WTC11 (cell line): ENCODE measurements around the gene WFDC9. TPM values are rescaled to one million over a fixed set of nuclear protein-coding genes. Genes with fewer than 3 reads are reported as not detected.

Experiments
- ATAC-seq: fragments of 200-7000 bp; cut with Tn5 transposase; 2 replicates; pipeline ENCODE4 v1.10.0; 2021; ENCODE audit warnings: mild to moderate bottlenecking, moderate library complexity
- CTCF ChIA-PET: fragments of 300-600 bp; sonication (Branson Sonifier 250); formaldehyde crosslinking; loops from one replicate; lab custom pipeline; 2021; ENCODE audit warnings: antibody characterized with exemption; lab: Charles Lee
- POLR2A ChIA-PET: fragments of 350-600 bp; sonication (Branson Sonifier 250); formaldehyde crosslinking; loops from one replicate; lab custom pipeline; 2021; ENCODE audit warnings: antibody characterized with exemption; lab: Charles Lee
- DNase-seq: peaks from one replicate; pipeline ENCODE4 v3.0.0; 2021; ENCODE audit warnings: low spot score
- H3K27ac Mint-ChIP-seq: 2 replicates; pipeline ENCODE4 v1.8.0; 2021; ENCODE audit warnings: mixed read lengths
- H3K27me3 Mint-ChIP-seq: 2 replicates; pipeline ENCODE4 v1.8.0; 2021; ENCODE audit warnings: low read depth, mild to moderate bottlenecking, moderate library complexity, mixed read lengths
- H3K36me3 Mint-ChIP-seq: 2 replicates; pipeline ENCODE4 v1.8.0; 2021; ENCODE audit warnings: mixed read lengths
- H3K4me1 Mint-ChIP-seq: 2 replicates; pipeline ENCODE4 v1.8.0; 2022; ENCODE audit warnings: mixed read lengths
- H3K4me3 Mint-ChIP-seq: 2 replicates; pipeline ENCODE4 v1.8.0; 2021; ENCODE audit warnings: mild to moderate bottlenecking, moderate library complexity, mixed read lengths
- H3K9me3 Mint-ChIP-seq: 2 replicates; pipeline ENCODE4 v1.8.0; 2021; ENCODE audit warnings: mixed read lengths
- ATF6 ChIP-seq: sonication (generic); formaldehyde crosslinking; IDR thresholded peaks from 2 replicates; pipeline ENCODE4 v1.8.1; 2023; ENCODE audit warnings: mild to moderate bottlenecking, missing genetic modification reagents
- ELF4 ChIP-seq: sonication (generic); formaldehyde crosslinking; IDR thresholded peaks from 2 replicates; pipeline ENCODE4 v1.8.1; 2022; ENCODE audit warnings: low read depth, mild to moderate bottlenecking, moderate library complexity, missing genetic modification reagents
- FOXK1 ChIP-seq: sonication (generic); formaldehyde crosslinking; IDR thresholded peaks from 2 replicates; pipeline ENCODE4 v1.8.0; 2022; ENCODE audit warnings: mild to moderate bottlenecking, moderate library complexity, missing genetic modification reagents
- FOXP1 ChIP-seq: sonication (generic); formaldehyde crosslinking; IDR thresholded peaks from 2 replicates; pipeline ENCODE4 v1.8.0; 2022; ENCODE audit warnings: missing genetic modification reagents, mild to moderate bottlenecking, moderate library complexity, borderline replicate concordance
- HMGA2 ChIP-seq: fragments of 250-450 bp; sonication (Bioruptor Pico); IDR thresholded peaks from 2 replicates; pipeline ENCODE4 v1.4.0; 2021; ENCODE audit warnings: mild to moderate bottlenecking, moderate library complexity
- IRF2 ChIP-seq: sonication (generic); formaldehyde crosslinking; IDR thresholded peaks from 2 replicates; pipeline ENCODE4 v1.8.0; 2022; ENCODE audit warnings: low read depth, missing genetic modification reagents, borderline replicate concordance
- JUN ChIP-seq: sonication (generic); formaldehyde crosslinking; IDR thresholded peaks from 2 replicates; pipeline ENCODE4 v1.8.0; 2023; ENCODE audit warnings: mild to moderate bottlenecking, missing genetic modification reagents
- KAT7 ChIP-seq: sonication (generic); formaldehyde crosslinking; IDR thresholded peaks from 2 replicates; pipeline ENCODE4 v1.8.1; 2023; ENCODE audit warnings: missing genetic modification reagents, mild to moderate bottlenecking, borderline replicate concordance
- MYBL2 ChIP-seq: sonication (generic); formaldehyde crosslinking; IDR thresholded peaks from 2 replicates; pipeline ENCODE4 v1.8.1; 2023; ENCODE audit warnings: mild to moderate bottlenecking, moderate library complexity, missing genetic modification reagents
- NR1H2 ChIP-seq: sonication (generic); formaldehyde crosslinking; IDR thresholded peaks from 2 replicates; pipeline ENCODE4 v1.9.0; 2021; ENCODE audit warnings: mild to moderate bottlenecking, moderate library complexity, missing genetic modification reagents
- RORB ChIP-seq: fragments of 250-450 bp; sonication (Bioruptor Pico); IDR thresholded peaks from 2 replicates; pipeline ENCODE4 v1.9.0; 2021; ENCODE audit warnings: mild to moderate bottlenecking
- SMAD4 ChIP-seq: sonication (generic); formaldehyde crosslinking; IDR thresholded peaks from 2 replicates; pipeline ENCODE4 v1.8.0; 2022; ENCODE audit warnings: mild to moderate bottlenecking, missing genetic modification reagents
- TEAD1 ChIP-seq: sonication (generic); formaldehyde crosslinking; IDR thresholded peaks from 2 replicates; pipeline ENCODE4 v1.8.0; 2022; ENCODE audit warnings: mild to moderate bottlenecking, missing genetic modification reagents
- ZNF121 ChIP-seq: sonication (generic); formaldehyde crosslinking; IDR thresholded peaks from 2 replicates; pipeline ENCODE4 v1.8.0; 2023; ENCODE audit warnings: missing genetic modification reagents
- total RNA-seq: library from RNA; stranded (reverse); gene quantifications from 3 replicates; pipeline ENCODE4 v1.2.3, GENCODE V29; 2021
- TF ChIP-seq, protein P1 (sequence below): sonication (generic); formaldehyde crosslinking; IDR thresholded peaks from 2 replicates; pipeline ENCODE4 v1.8.0; 2022; ENCODE audit warnings: mild to moderate bottlenecking, missing genetic modification reagents
- TF ChIP-seq, protein P2 (sequence below): sonication (generic); formaldehyde crosslinking; IDR thresholded peaks from 2 replicates; pipeline ENCODE4 v1.8.0; 2023; ENCODE audit warnings: missing genetic modification reagents
- TF ChIP-seq, protein P3 (sequence below): fragments of 250-450 bp; sonication (Bioruptor Pico); IDR thresholded peaks from 2 replicates; pipeline ENCODE4 v1.8.0; 2021; ENCODE audit warnings: mild to moderate bottlenecking
- TF ChIP-seq, protein P4 (sequence below): fragments of 250-450 bp; sonication (Bioruptor Pico); conservative IDR thresholded peaks from 2 replicates; pipeline ENCODE4 v1.9.0; 2021; ENCODE audit warnings: mild to moderate bottlenecking

Gene WFDC9
- total RNA-seq, 1 experiment from 2014 or later, result not detected

- peaks cover 9% of the 10 kb centered on the region for H3K9me3 Mint-ChIP-seq
- ATAC-seq, result no peak
- H3K36me3 Mint-ChIP-seq, result peaks cover 7% of the 10 kb centered on the region
- H3K27ac Mint-ChIP-seq, result no peak overlapping the region
- H3K4me1 Mint-ChIP-seq, result no peaks in the 10 kb centered on the region
- no peak for DNase-seq
- ChIA-PET CTCF (no interaction called here), POLR2A (no interaction called here)
- no peak overlapping the region for H3K4me3 Mint-ChIP-seq
- TF ChIP-seq IRF2 (CRISPR knock-in tag), result no peak
- no peak for TF ChIP-seq HMGA2
- TF ChIP-seq KAT7 (CRISPR knock-in tag), result no peak
- TF ChIP-seq RORB (CRISPR knock-in tag), result no peak
- no peak for TF ChIP-seq ZNF121 (CRISPR knock-in tag)
- no peak for TF ChIP-seq JUN
- TF ChIP-seq FOXP1 (CRISPR knock-in tag), result no peak
- TF ChIP-seq NR1H2, result no peak
- H3K27me3 Mint-ChIP-seq, result no peaks in the 10 kb centered on the region; the same call in 1 of the 2 replicates
Measured at GRCh38 chr20:45621593-45621992, 9.5 kb downstream of the WFDC9 start.

DNA sequence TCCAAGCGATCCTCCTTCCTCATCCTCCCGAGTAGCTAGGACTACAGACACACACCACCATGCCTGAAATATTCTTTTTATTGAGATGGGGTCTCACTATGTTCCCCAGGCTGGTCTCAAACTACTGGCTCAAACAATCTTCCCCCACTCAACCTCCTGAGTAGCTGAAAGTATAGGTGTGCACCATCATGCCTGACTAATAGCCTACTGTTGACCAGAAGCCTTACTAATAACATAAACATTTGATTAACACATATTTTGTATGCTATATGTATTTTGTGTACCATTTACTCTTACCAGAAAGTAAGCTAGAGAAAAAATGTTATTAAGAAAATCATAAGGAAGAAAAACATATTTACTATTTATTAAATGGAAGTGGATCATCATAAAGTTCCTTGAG, 13.5 kb downstream of the WFDC9 start:
- DNase-seq (no peak), ATAC-seq (no peak)
- Mint-ChIP-seq H3K27me3 (no peaks in the 10 kb centered on the region; the same call in none of the 2 replicates), H3K36me3 (peaks cover 7% of the 10 kb centered on the region), H3K9me3 (peaks cover 14% of the 10 kb centered on the region), H3K4me1 (peaks cover 4% of the 10 kb centered on the region; the same call in 1 of the 2 replicates), H3K27ac (no peak overlapping the region), H3K4me3 (no peak overlapping the region)
- CTCF ChIA-PET, result interaction anchor here (1.0 kb wide), 1 partner anchor 12 kb away, joined by 6 read pairs; the partner anchor contains the start of gene WFDC10A
- POLR2A ChIA-PET, result no interaction called here
- TF ChIP-seq FOXK1 (CRISPR knock-in tag), result no peak
- TF ChIP-seq, protein P1, sequence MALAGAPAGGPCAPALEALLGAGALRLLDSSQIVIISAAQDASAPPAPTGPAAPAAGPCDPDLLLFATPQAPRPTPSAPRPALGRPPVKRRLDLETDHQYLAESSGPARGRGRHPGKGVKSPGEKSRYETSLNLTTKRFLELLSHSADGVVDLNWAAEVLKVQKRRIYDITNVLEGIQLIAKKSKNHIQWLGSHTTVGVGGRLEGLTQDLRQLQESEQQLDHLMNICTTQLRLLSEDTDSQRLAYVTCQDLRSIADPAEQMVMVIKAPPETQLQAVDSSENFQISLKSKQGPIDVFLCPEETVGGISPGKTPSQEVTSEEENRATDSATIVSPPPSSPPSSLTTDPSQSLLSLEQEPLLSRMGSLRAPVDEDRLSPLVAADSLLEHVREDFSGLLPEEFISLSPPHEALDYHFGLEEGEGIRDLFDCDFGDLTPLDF, result no peak
- TF ChIP-seq, protein P2, sequence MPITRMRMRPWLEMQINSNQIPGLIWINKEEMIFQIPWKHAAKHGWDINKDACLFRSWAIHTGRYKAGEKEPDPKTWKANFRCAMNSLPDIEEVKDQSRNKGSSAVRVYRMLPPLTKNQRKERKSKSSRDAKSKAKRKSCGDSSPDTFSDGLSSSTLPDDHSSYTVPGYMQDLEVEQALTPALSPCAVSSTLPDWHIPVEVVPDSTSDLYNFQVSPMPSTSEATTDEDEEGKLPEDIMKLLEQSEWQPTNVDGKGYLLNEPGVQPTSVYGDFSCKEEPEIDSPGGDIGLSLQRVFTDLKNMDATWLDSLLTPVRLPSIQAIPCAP (CRISPR knock-in tag), result no peak
- TF ChIP-seq TEAD1 (CRISPR knock-in tag), result no peak
- TF ChIP-seq, protein P3, sequence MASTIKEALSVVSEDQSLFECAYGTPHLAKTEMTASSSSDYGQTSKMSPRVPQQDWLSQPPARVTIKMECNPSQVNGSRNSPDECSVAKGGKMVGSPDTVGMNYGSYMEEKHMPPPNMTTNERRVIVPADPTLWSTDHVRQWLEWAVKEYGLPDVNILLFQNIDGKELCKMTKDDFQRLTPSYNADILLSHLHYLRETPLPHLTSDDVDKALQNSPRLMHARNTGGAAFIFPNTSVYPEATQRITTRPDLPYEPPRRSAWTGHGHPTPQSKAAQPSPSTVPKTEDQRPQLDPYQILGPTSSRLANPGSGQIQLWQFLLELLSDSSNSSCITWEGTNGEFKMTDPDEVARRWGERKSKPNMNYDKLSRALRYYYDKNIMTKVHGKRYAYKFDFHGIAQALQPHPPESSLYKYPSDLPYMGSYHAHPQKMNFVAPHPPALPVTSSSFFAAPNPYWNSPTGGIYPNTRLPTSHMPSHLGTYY (CRISPR knock-in tag), result no peak
- TF ChIP-seq, protein P4, sequence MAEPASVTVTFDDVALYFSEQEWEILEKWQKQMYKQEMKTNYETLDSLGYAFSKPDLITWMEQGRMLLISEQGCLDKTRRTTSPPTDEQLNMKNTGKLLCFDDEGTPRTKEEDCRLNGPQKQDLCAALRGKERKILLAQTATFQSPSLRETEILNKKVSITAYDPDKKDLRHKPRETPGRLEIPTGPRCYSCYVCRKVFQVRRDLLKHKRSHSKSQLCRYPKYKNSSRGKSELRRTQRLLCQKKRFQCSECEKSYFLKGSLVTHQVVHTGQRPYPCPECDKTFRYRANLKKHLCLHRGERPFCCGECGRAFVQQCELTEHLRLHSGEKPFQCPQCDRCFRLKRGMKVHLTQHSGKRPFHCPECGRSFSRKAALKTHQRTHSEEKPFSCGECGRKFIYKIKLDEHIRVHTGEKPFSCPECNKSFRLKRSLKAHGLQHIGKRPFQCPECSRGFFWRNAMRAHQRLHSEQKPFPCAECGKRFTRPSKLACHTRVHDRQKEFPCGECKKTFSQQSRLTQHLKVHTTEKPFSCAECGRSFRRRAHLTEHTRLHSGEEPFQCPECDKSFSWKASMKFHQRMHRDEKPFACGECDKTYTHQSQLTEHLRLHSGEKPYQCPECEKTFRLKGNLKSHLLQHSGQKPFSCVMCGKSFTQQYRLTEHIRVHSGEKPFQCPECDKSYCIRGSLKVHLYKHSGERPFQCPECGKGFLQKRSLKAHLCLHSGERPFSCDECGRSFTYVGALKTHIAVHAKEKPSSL (CRISPR knock-in tag), result no peak
- no peak for TF ChIP-seq ZNF121 (CRISPR knock-in tag)
- no peak for TF ChIP-seq MYBL2 (CRISPR knock-in tag)
- no peak for TF ChIP-seq ATF6
- TF ChIP-seq SMAD4 (CRISPR knock-in tag), result no peak
- no peak for TF ChIP-seq IRF2 (CRISPR knock-in tag)
- no peak for TF ChIP-seq ELF4 (CRISPR knock-in tag)
